Testis (tissue), 3 donors: ENCODE measurements around the gene CISD3. TPM values are rescaled to one million over a fixed set of nuclear protein-coding genes. Genes with fewer than 3 reads are reported as not detected.
"Not testable (repeated sequence)": the region's sequence is repeated elsewhere in the genome, so short reads cannot be mapped to it uniquely, and the experiment has no call there.

Experiments used
- DNase-seq: peaks from one replicate; pipeline ENCODE4 v3.0.0-alpha.2; 2019
- H3K27ac ChIP-seq, 2 donors: fragments of 200-600 bp; sonication (generic); one replicate each; pipeline ENCODE4 v1.5.1; 2019
- H3K27me3 ChIP-seq: fragments of 200-600 bp; sonication (generic); one replicate; pipeline ENCODE4 v1.5.1; 2019
- H3K36me3 ChIP-seq: fragments of 200-600 bp; sonication (generic); one replicate; pipeline ENCODE4 v1.5.1; 2017; ENCODE audit warnings: low read depth; ENCODE audit errors: missing control alignments
- H3K4me1 ChIP-seq: fragments of 200-600 bp; sonication (generic); one replicate; pipeline ENCODE4 v1.5.1; 2019
- H3K4me3 ChIP-seq, 2 donors: fragments of 200-600 bp; sonication (generic); one replicate each; pipeline ENCODE4 v1.5.1; 2017 to 2019
- H3K9me3 ChIP-seq: fragments of 200-600 bp; sonication (generic); one replicate; pipeline ENCODE4 v1.5.1; 2017
- POLR2A ChIP-seq: fragments of 450-650 bp; IDR thresholded peaks from one replicate; pipeline ENCODE4 v1.6.1; 2017; ENCODE audit warnings: antibody characterized with exemption, mild to moderate bottlenecking, moderate library complexity
- WGBS, 2 donors: methylation state at CpG; one replicate each; pipeline ENCODE4 v1.1.5; 2018; 5-methylcytosine and 5-hydroxymethylcytosine counted together
- intact Hi-C: fragments of 100-400 bp; cut with DNase I; formaldehyde crosslinking; loops from one replicate; pipeline ENCODE4 v1.15.1; 2023; ENCODE audit warnings: low total_unique reads
- polyA plus RNA-seq: library from polyadenylated mRNA; stranded (reverse); fragments of 350-450 nt; fragmentation: Illumina TruSeq; extraction: RNeasy Lipid Tissue Mini Kit (QIAGEN cat#74804); gene quantifications from one replicate; pipeline ENCODE4 v1.2.3, GENCODE V29; 2014; ENCODE audit warnings: low read depth, low replicate concordance; ENCODE audit not compliant: insufficient read depth
- total RNA-seq, 2 donors: library from RNA; depleted of rRNA; stranded (reverse); fragments of >200 nt; gene quantifications; one replicate each; pipeline ENCODE4 v1.2.3, GENCODE V29; 2016
- TF ChIP-seq, protein P1 (sequence below), 3 experiments: fragments of 450-650 bp in 2 of 3; fragments of 200-600 bp in 1 of 3; sonication (generic) in 1 of 3; IDR thresholded peaks; one replicate each; pipeline ENCODE4 v1.5.1; 2016 to 2019; ENCODE audit warnings: antibody characterized with exemption in 3 of 3, mild to moderate bottlenecking in 2 of 3, moderate library complexity in 1 of 3

The CISD3 gene
- total and polyA plus RNA-seq, 3 donors from 2014 or later = 13.9 to 25.7 (median 14.3) TPM

DNA sequence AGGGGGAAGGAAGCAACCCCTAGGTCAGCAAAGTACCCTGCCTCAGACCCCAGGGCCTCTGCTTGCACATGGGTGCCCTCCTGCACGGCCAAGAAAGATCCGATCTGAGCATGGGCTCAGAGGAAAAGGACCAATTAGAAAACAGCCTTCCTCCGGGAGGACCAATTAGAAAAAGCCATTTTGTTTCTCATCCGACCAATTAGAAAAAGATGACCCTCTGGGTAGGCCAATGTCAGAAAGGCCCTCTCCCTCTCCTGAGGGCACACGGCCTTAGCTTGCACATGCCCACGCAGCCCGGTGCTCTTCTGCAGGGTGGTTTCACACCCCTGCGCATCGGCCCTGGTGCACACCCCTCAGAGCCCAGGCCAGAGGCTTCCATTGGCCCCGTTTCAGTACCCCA is 5.1 kb upstream of the CISD3 start:
- Histone ChIP-seq H3K36me3 (no peaks in the 10 kb centered on the region), H3K27ac (no peak overlapping the region), H3K4me1 (peaks cover 20% of the 10 kb centered on the region), H3K4me3 (no peak overlapping the region), H3K9me3 (no peaks in the 10 kb centered on the region), H3K27me3 (no peaks in the 10 kb centered on the region)
- intact Hi-C loops = no loop called here
- no peak for DNase-seq
- 64 to 66% methylated on average over 10 of the region's 10 CpGs for WGBS, 2 donors
- TF ChIP-seq, protein P1, sequence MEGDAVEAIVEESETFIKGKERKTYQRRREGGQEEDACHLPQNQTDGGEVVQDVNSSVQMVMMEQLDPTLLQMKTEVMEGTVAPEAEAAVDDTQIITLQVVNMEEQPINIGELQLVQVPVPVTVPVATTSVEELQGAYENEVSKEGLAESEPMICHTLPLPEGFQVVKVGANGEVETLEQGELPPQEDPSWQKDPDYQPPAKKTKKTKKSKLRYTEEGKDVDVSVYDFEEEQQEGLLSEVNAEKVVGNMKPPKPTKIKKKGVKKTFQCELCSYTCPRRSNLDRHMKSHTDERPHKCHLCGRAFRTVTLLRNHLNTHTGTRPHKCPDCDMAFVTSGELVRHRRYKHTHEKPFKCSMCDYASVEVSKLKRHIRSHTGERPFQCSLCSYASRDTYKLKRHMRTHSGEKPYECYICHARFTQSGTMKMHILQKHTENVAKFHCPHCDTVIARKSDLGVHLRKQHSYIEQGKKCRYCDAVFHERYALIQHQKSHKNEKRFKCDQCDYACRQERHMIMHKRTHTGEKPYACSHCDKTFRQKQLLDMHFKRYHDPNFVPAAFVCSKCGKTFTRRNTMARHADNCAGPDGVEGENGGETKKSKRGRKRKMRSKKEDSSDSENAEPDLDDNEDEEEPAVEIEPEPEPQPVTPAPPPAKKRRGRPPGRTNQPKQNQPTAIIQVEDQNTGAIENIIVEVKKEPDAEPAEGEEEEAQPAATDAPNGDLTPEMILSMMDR (IDR thresholded peaks at IDR 0.05) = no peak
- TF ChIP-seq POLR2A = no peak

DNA sequence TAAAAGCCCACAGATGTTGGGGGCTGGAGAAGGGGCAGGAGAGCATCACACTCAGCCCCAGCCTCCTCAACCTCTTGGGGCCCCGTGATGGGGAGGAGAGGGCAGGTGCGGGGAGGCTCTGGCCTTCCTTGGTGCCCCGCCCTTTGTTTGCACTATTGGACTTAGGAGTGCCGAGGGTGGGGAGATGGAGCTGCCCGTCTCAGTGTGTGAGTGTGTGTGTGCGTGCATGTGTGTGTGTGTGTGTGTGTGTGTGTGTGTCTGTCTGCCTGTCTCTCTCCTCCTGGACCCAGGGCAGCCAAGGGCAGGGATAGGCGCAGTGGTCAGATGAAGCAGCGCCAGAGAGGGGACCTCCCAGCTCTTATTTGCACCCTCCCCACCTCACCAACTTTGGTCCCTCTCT is 4.0 kb upstream of the CISD3 start:
- DNase-seq, H3K4me3 ChIP-seq, H3K36me3 ChIP-seq, H3K27ac ChIP-seq, H3K27me3 ChIP-seq, intact Hi-C loops, H3K9me3 ChIP-seq: not testable (repeated sequence)
- 84% methylated on average over 8 of the region's 8 CpGs; no CpG with 5 or more reads in 1 of the 2 donors for WGBS, 2 donors
- peaks cover 23% of the 10 kb centered on the region for H3K4me1 ChIP-seq

DNA sequence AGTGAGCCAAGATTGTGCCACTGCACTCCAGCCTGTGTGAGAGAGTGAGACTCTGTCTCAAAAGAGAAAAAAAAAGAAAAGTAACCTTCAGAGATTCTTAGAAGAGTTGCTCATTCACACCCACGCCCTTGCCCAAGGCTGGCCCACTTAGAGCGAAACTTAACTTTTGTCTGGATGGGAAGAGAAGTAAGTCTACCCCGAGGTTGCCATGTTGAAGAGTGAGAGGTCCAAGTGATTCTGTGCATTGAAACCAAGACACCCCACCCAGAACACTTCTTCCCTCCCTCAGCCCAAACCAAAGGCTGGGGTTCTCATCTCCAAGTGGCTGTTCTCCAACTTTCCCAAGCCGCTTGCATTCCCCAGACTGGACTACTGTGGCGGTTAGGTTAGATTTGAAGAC is 2.4 kb upstream of the CISD3 start:
- DNase-seq = no peak
- TF ChIP-seq, protein P1 (IDR thresholded peaks at IDR 0.05) = no peak
- TF ChIP-seq POLR2A = no peak
- Histone ChIP-seq H3K4me1 (peaks cover 38% of the 10 kb centered on the region), H3K9me3 (no peaks in the 10 kb centered on the region), H3K4me3 (no peak overlapping the region), H3K36me3 (no peaks in the 10 kb centered on the region), H3K27me3 (no peaks in the 10 kb centered on the region), H3K27ac (no peak overlapping the region)
- WGBS, 2 donors = 78 to 83% methylated on average over 5 of the region's 5 CpGs
- intact Hi-C loops = no loop called here

DNA sequence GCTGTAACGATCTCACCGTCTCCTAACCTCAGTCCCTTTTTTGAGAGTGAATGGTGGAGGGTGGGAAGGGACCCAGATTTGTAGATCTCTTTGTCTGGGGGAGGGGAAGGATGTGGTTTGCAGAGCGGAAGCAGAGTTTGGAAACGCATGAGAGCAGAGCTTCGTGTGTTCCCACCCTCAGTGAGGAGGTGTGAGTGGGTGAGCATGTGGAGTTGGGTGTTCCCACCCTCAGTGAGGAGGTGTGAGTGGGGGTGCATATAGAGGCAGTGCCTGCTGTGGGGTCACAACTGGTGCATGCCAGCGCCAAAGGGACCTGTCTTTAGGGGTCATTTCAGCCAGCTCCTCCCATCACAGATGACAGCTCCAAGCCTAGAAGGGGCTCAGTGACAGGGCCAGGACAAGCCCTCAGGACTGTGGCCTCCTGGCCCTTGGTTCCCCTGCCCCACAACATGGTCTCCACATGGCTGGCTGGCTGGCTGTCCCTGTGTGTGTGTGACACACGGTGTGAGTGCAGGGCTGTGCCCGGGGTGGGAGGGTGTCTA is 1.8 kb upstream of the CISD3 start:
- no peak for DNase-seq
- intact Hi-C loops = no loop called here
- no peak for TF ChIP-seq POLR2A
- TF ChIP-seq, protein P1 (IDR thresholded peaks at IDR 0.05) = no peak

DNA sequence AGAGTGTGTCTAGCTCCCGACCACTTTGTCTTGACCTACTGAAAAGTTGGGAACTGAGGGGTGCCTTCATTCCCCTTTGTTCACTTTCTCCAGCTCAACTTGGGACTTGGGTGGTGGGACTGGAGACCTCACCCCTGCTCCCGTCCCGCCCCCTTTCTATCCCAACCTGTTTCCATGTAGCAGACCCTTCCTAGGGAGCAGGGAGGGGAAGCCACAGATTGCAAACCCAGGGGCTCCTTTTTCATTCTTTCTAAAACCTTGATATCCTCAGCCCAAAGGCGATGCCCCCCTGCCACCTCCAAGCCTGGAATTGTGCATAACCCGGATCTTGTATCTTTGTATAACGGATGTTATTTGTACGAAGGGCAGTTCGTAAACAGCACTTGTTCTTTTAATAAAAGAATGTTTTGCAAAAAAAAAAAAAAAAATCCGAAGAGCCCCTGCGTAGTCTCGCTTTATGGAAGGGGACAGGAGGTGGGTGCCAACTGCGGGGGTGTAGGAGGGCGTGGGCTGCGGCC is 714 bp upstream of the CISD3 start:
- Histone ChIP-seq H3K4me1 (peaks cover 53% of the 10 kb centered on the region), H3K36me3 (no peaks in the 10 kb centered on the region), H3K27ac (peak overlapping the region; percentile 81 to 89), H3K4me3 (peak overlapping the region; percentile 69 to 74), H3K27me3 (no peaks in the 10 kb centered on the region), H3K9me3 (no peaks in the 10 kb centered on the region)
- TF ChIP-seq, protein P1 (IDR thresholded peaks at IDR 0.05) = no peak
- TF ChIP-seq POLR2A = no peak
- 15 to 18% methylated on average over 14 of the region's 14 CpGs for WGBS, 2 donors
- no peak for DNase-seq
- intact Hi-C loops = no loop called here

More for the DNA sequence above, 1.8 kb upstream of the CISD3 start:
- no peaks in the 10 kb centered on the region for H3K36me3 ChIP-seq
- peaks cover 45% of the 10 kb centered on the region for H3K4me1 ChIP-seq
- H3K27ac ChIP-seq = no peak overlapping the region
- no peaks in the 10 kb centered on the region for H3K27me3 ChIP-seq
- H3K4me3 ChIP-seq = no peak overlapping the region
- 81 to 86% methylated on average over 8 of the region's 8 CpGs for WGBS, 2 donors
- H3K9me3 ChIP-seq = no peaks in the 10 kb centered on the region
